K562 (cell line): Measurements from ENCODE around the gene DAB1. TPM values are rescaled to one million over a fixed set of nuclear protein-coding genes. Genes with fewer than 3 reads are reported as not detected.

Experiments
- ATAC-seq: fragments of 200-7000 bp; cut with Tn5 transposase; 3 replicates; pipeline ENCODE4 v1.9.1; 2020; ENCODE audit warnings: moderate library complexity
- BruUV-seq: library from RNA; stranded (reverse); fragments of 400-500 nt; replicated peaks from 2 replicates; lab custom pipeline; 2021; lab: Mats Ljungman, UMichigan
- CTCF ChIA-PET: fragments of 300-600 bp; formaldehyde crosslinking; extraction: SDS; loops from one replicate; lab custom pipeline; 2021; ENCODE audit warnings: low intra/inter-chr PET ratio; lab: Yijun Ruan, JAX
- POLR2A ChIA-PET: fragments of 300-600, 350-650 bp; sonication (Branson Sonifier 250); formaldehyde crosslinking; extraction: SDS; loops from one replicate; lab custom pipeline; 2021; ENCODE audit warnings: antibody characterized with exemption, inconsistent platforms; lab: Yijun Ruan, JAX
- DNase-seq, 4 experiments: peaks; one replicate each; pipeline versions ENCODE4 v3.0.0 to v3.0.0-alpha.2; 2011 to 2018; ENCODE audit warnings: low spot score in 3 of 4, mixed read lengths in 3 of 4; ENCODE audit errors: extremely low read depth in 1 of 4
- FAIRE-seq: peaks from 2 replicates; lab custom pipeline; 2011; peaks lifted over from hg19 to GRCh38; lab: Jason Lieb, UNC
- H2AFZ ChIP-seq: 2 replicates; pipeline ENCODE4 v1.6.0; 2011; ENCODE audit warnings: low read depth, low read length, control low read depth, inconsistent platforms
- H3K27ac ChIP-seq: fragments of 200-600 bp; 3 replicates; pipeline ENCODE4 v1.8.0; 2011; ENCODE audit warnings: low read depth, mild to moderate bottlenecking, control low read depth, inconsistent platforms, low read length, moderate library complexity, mixed read lengths; ENCODE audit errors: extremely low read depth
- H3K27me3 ChIP-seq, 2 experiments: fragments of 300-600 bp in 1 of 2; 2 replicates in 1 of 2; 3 replicates in 1 of 2; pipeline versions ENCODE4 v1.6.0 to v1.8.0; 2011; ENCODE audit warnings: inconsistent platforms in 2 of 2, low read length in 2 of 2, mild to moderate bottlenecking in 1 of 2, mixed read lengths in 1 of 2, moderate library complexity in 1 of 2; ENCODE audit not compliant: control insufficient read depth in 2 of 2, insufficient read depth in 2 of 2
- H3K36me3 ChIP-seq: fragments of 300-600 bp; 3 replicates; pipeline ENCODE4 v1.8.0; 2011; ENCODE audit warnings: mild to moderate bottlenecking, low read length, inconsistent platforms; ENCODE audit not compliant: control insufficient read depth, insufficient read depth
- H3K4me1 ChIP-seq, 2 experiments: fragments of 200-600 bp in 1 of 2; replicated peaks in 1 of 2; 2 replicates in 1 of 2; 3 replicates in 1 of 2; pipeline versions ENCODE4 v1.5.1 to v1.8.0; 2011; ENCODE audit warnings: inconsistent platforms in 2 of 2, low read length in 2 of 2, mild to moderate bottlenecking in 1 of 2, mixed read lengths in 1 of 2, moderate library complexity in 1 of 2; ENCODE audit not compliant: control insufficient read depth in 2 of 2, insufficient read depth in 2 of 2
- H3K4me2 ChIP-seq: 2 replicates; pipeline ENCODE4 v1.6.1; 2011; ENCODE audit warnings: low read length, control low read depth, inconsistent platforms, mixed read lengths; ENCODE audit not compliant: insufficient read depth
- H3K4me3 ChIP-seq: fragments of 200-600 bp; sonication (generic), shearing (Covaris generic); 2 replicates; pipeline ENCODE4 v1.5.1; 2016; ENCODE audit warnings: control low read depth, inconsistent platforms
- H3K79me2 ChIP-seq: fragments of 200-600 bp; 3 replicates; pipeline ENCODE4 v1.8.0; 2011; ENCODE audit warnings: low read length, inconsistent platforms; ENCODE audit not compliant: control insufficient read depth, insufficient read depth
- H3K9ac ChIP-seq, 2 experiments: 2 replicates each; pipeline versions ENCODE4 v1.6.0 to v1.6.1; 2011; ENCODE audit warnings: low read depth in 2 of 2, low read length in 2 of 2, control low read depth in 1 of 2, inconsistent platforms in 1 of 2, mild to moderate bottlenecking in 1 of 2, mixed read lengths in 1 of 2; ENCODE audit not compliant: insufficient read depth in 1 of 2
- H3K9me1 ChIP-seq: one replicate; pipeline ENCODE4 v1.6.0; 2011; ENCODE audit warnings: inconsistent platforms, mild to moderate bottlenecking, low read length, moderate library complexity; ENCODE audit not compliant: control insufficient read depth, insufficient read depth
- H3K9me3 ChIP-seq: replicated peaks from 2 replicates; pipeline ENCODE4 v1.5.1; 2011; ENCODE audit warnings: low read depth, low read length, inconsistent platforms; ENCODE audit not compliant: control insufficient read depth, insufficient read depth
- H4K20me1 ChIP-seq: replicated peaks from 2 replicates; pipeline ENCODE4 v1.6.1; 2011; ENCODE audit warnings: low read length, inconsistent platforms, mixed read lengths; ENCODE audit not compliant: control insufficient read depth, insufficient read depth
- HCFC1 ChIP-seq: IDR thresholded peaks from 2 replicates; pipeline ENCODE4 v1.6.1; 2012; ENCODE audit warnings: low read depth, low read length, improper control_type of control experiment
- KLF10 ChIP-seq: fragments of 250-450 bp; sonication (Bioruptor Pico); IDR thresholded peaks from 2 replicates; pipeline ENCODE4 v1.6.1; 2021; ENCODE audit warnings: matching md5 sums
- MYC ChIP-seq, 2 experiments: fragments of 250-450 bp in 1 of 2; sonication (Bioruptor Pico) in 1 of 2; IDR thresholded peaks; 2 replicates each; pipeline versions ENCODE4 v1.5.1 to v1.6.1; 2012 to 2021; ENCODE audit warnings: low read depth in 2 of 2, borderline replicate concordance in 1 of 2, improper control_type of control experiment in 1 of 2, low read length in 1 of 2, mild to moderate bottlenecking in 1 of 2, moderate library complexity in 1 of 2
- NR1H2 ChIP-seq: sonication (generic); formaldehyde crosslinking; IDR thresholded peaks from 2 replicates; pipeline ENCODE4 v1.4.0; 2020; ENCODE audit warnings: mild to moderate bottlenecking, missing genetic modification reagents
- PCBP1 ChIP-seq: fragments of 200-400 bp; formaldehyde crosslinking; IDR thresholded peaks from 2 replicates; pipeline ENCODE4 v1.6.1; 2018; ENCODE audit warnings: mild to moderate bottlenecking, low read depth, low read length; ENCODE audit not compliant: poor library complexity, severe bottlenecking
- RFX5 ChIP-seq: IDR thresholded peaks from 2 replicates; pipeline ENCODE4 v1.6.1; 2011; ENCODE audit warnings: low read depth, mild to moderate bottlenecking, improper control_type of control experiment, low read length
- RNF2 ChIP-seq: sonication (generic); IDR thresholded peaks from 2 replicates; pipeline ENCODE4 v1.6.1; 2016
- ZNF184 ChIP-seq: sonication (generic); formaldehyde crosslinking; IDR thresholded peaks from 2 replicates; pipeline ENCODE4 v1.5.0; 2020; ENCODE audit warnings: missing genetic modification reagents
- ZZZ3 ChIP-seq: fragments of 450-650 bp; IDR thresholded peaks from 2 replicates; pipeline ENCODE4 v1.6.1; 2016; ENCODE audit warnings: antibody characterized with exemption, mild to moderate bottlenecking, moderate library complexity
- WGBS: fragments of 100-300 bp; shearing (Covaris generic); methylation state at CpG from one replicate; pipeline ENCODE4 v1.1.6; 2016; ENCODE audit warnings: low coverage, mixed read lengths; ENCODE audit not compliant: insufficient coverage; ENCODE audit errors: missing lambda C conversion rate; 5-methylcytosine and 5-hydroxymethylcytosine counted together
- in situ Hi-C: fragments of 300-500 bp; cut with MboI; formaldehyde crosslinking; loops from 4 replicates; pipeline ENCODE4 v1.15.0; 2018; ENCODE audit warnings: inconsistent platforms, mixed read lengths
- intact Hi-C: fragments of 100-400 bp; cut with micrococcal nuclease; formaldehyde crosslinking; loops from 2 replicates; pipeline ENCODE4 v1.14.2; 2022
- polyA plus RNA-seq, 8 experiments: library from polyadenylated mRNA; depleted of rRNA in 4 of 8; stranded (reverse) in 5 of 8; unstranded in 3 of 8; fragments of >200 nt; fragmentation: Nextera tagmentation in 2 of 8; fragmentation: Illumina TruSeq in 1 of 8; extraction: Ambion mirVana in 2 of 8; extraction: Trizol in 1 of 8; gene quantifications; 2 replicates each; pipeline versions ENCODE4 v1.2.1 to v1.2.3, GENCODE V29; 2011 to 2014; ENCODE audit warnings: inconsistent platforms in 1 of 8, missing spikeins in 1 of 8
- total RNA-seq, 7 experiments: library from RNA; depleted of rRNA in 6 of 7; stranded (reverse); fragments of >200 nt in 6 of 7; fragmentation: Illumina TruSeq in 2 of 7; extraction: Trizol in 2 of 7; gene quantifications; 2 replicates each; pipeline versions ENCODE4 v1.2.1 to v1.2.3, GENCODE V29; 2011 to 2021; ENCODE audit warnings: low replicate concordance in 1 of 7
- TF ChIP-seq, protein P1 (sequence below): fragments of 250-450 bp; sonication (Bioruptor Pico); IDR thresholded peaks from 2 replicates; pipeline ENCODE4 v1.8.0; 2022; ENCODE audit warnings: inconsistent platforms, mild to moderate bottlenecking, moderate library complexity, borderline replicate concordance
- TF ChIP-seq, protein P2 (sequence below): IDR thresholded peaks from 2 replicates; pipeline ENCODE4 v1.6.1; 2014; ENCODE audit warnings: antibody characterized with exemption

The DAB1 gene
- total and polyA plus RNA-seq, 9 of the 15 experiments (the other 6 are each of a cell fraction or from before 2014, with no cell fraction given): not detected

DNA sequence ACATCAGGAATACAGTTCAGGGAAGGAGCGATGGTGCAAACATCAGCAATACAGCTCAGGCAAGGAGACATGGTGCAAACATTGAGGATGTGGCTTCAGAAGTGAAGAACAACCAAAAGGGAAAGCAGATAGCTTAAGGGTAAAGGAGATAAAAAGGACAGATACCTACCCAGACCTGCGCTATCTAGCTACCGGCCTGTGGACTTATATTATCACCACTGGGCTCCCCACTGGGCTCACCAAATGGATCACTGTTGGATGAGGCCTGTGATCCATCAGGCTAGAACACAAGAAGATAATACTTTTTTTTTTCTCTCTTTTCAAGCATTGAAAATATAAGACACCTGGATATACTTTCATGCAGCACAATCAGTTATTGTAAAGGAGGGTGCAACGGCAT is 413.3 kb downstream of the DAB1 start:
- ChIA-PET POLR2A (no interaction called here), CTCF (no interaction called here)
- Histone ChIP-seq H3K4me2 (no peak overlapping the region), H3K4me3 (no peak overlapping the region), H3K36me3 (no peaks in the 10 kb centered on the region), H3K9me3 (no peaks in the 10 kb centered on the region), H2AFZ (no peak overlapping the region), H3K4me1 (no peaks in the 10 kb centered on the region), H3K27ac (no peak overlapping the region), H4K20me1 (no peaks in the 10 kb centered on the region), H3K79me2 (no peaks in the 10 kb centered on the region), H3K9ac (no peak overlapping the region), H3K27me3 (0 out of 5 replicates have a peak, but pooled peaks cover 0 to 7% of the 10 kb centered on the region in 2 experiments), H3K9me1 (no peaks in the 10 kb centered on the region)
- TF ChIP-seq PCBP1 (no peak), RFX5 (no peak), NR1H2 (CRISPR knock-in tag) (no peak), KLF10 (CRISPR knock-in tag) (no peak), MYC (IDR thresholded peaks at IDR 0.05; ENCODE audit: low read depth, low read length) (no peak), MYC (CRISPR knock-in tag; IDR thresholded peaks at IDR 0.05; ENCODE audit: borderline replicate concordance, low read depth) (no peak), HCFC1 (no peak), RNF2 (no peak), ZZZ3 (no peak), ZNF184 (CRISPR knock-in tag) (no peak)
- TF ChIP-seq, protein P1, sequence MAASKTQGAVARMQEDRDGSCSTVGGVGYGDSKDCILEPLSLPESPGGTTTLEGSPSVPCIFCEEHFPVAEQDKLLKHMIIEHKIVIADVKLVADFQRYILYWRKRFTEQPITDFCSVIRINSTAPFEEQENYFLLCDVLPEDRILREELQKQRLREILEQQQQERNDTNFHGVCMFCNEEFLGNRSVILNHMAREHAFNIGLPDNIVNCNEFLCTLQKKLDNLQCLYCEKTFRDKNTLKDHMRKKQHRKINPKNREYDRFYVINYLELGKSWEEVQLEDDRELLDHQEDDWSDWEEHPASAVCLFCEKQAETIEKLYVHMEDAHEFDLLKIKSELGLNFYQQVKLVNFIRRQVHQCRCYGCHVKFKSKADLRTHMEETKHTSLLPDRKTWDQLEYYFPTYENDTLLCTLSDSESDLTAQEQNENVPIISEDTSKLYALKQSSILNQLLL (CRISPR knock-in tag): no peak
- TF ChIP-seq, protein P2, sequence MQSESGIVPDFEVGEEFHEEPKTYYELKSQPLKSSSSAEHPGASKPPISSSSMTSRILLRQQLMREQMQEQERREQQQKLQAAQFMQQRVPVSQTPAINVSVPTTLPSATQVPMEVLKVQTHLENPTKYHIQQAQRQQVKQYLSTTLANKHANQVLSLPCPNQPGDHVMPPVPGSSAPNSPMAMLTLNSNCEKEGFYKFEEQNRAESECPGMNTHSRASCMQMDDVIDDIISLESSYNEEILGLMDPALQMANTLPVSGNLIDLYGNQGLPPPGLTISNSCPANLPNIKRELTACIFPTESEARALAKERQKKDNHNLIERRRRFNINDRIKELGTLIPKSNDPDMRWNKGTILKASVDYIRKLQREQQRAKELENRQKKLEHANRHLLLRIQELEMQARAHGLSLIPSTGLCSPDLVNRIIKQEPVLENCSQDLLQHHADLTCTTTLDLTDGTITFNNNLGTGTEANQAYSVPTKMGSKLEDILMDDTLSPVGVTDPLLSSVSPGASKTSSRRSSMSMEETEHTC: no peak
- no TSS peak for BruUV-seq
- 2% methylated on average over 4 of the region's 4 CpGs for WGBS
- in situ Hi-C loops (no loop called here), intact Hi-C loops (no loop called here)
- ATAC-seq (no peak), DNase-seq (no peak), FAIRE-seq (no peak)
